Metanephros (tissue), 2 donors: ENCODE measurements around the gene OR11H12. TPM values are rescaled to one million over a fixed set of nuclear protein-coding genes. Genes with fewer than 3 reads are reported as not detected.

Experiments used
- small RNA-seq: library from RNA; depleted of rRNA; stranded (forward); fragments of <200 nt; gene quantifications from one replicate; pipeline ENCODE3, GENCODE V24; 2014; ENCODE audit warnings: low replicate concordance
- total RNA-seq: library from RNA; depleted of rRNA; stranded (reverse); fragments of >200 nt; gene quantifications from one replicate; pipeline ENCODE4 v1.2.3, GENCODE V29; 2014

Gene OR11H12
- total RNA-seq, result not detected

DNA sequence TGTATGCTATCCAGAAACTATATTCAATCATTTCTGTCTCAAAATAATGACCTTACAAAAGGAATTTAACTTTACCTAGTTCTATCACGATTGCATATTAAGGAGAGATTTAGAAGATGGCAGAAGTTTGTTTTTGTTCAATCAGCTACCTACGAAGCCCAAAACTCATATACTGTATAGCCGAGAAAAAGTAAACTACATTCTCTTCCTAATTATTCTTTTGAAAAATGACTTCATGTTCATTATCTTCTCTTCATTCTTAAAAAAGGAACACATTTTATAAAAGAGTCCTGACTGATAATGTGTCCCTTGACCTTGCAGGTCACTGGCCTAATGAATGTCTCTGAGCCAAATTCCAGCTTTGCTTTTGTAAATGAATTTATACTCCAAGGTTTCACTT is at the start of gene OR11H12:
TSS of gene OR11H12 (plus strand) at position 301 of the 400 bp plus-strand sequence. CDS start at position 301, 0 bp downstream.

Small RNA genes within 50 kb of the gene (small RNA-seq; reads per million reads assigned to genes)
- gene CR383656.6, result not detected
- gene CR383656.7, result not detected
- not detected for gene CR383656.9
